ENCODE data around the gene SYNPO.

DNA sequence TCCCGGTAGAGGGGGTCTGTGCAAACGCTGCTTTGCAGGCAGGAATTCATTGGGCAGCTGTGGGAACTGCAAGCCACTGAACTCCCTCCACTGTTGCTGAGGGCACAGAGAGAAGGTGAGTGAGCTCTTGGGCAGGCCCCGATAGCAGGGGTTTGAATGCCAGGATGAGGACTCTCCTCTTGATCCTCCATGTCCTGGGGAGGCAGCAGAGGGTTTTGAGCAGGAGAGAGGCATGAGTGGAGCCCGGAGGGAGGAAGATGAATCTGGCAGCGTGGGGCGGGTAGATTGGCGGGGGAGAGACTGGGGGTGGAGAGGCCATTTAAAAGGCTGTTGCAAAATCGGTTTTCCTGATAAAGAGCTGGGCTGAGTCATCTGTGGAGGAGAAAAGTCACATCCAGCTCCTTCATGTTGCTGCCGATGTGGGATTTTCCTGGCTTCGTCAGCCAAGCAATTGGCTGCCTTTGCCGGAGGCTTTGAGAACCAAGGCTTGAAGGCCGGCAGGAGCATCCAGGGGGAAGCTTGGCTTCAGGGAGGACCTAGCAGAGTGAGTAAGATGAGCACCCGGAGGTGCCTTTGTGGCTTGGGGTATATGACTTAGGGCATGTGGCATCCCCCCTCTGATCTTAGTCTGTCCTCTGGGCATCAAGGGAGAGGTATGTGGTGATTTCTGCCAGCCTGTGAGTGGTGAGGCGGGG is at the start of gene SYNPO:
- TF ChIP-seq, protein P1, sequence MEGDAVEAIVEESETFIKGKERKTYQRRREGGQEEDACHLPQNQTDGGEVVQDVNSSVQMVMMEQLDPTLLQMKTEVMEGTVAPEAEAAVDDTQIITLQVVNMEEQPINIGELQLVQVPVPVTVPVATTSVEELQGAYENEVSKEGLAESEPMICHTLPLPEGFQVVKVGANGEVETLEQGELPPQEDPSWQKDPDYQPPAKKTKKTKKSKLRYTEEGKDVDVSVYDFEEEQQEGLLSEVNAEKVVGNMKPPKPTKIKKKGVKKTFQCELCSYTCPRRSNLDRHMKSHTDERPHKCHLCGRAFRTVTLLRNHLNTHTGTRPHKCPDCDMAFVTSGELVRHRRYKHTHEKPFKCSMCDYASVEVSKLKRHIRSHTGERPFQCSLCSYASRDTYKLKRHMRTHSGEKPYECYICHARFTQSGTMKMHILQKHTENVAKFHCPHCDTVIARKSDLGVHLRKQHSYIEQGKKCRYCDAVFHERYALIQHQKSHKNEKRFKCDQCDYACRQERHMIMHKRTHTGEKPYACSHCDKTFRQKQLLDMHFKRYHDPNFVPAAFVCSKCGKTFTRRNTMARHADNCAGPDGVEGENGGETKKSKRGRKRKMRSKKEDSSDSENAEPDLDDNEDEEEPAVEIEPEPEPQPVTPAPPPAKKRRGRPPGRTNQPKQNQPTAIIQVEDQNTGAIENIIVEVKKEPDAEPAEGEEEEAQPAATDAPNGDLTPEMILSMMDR (IDR thresholded peaks at IDR 0.05; ENCODE audit: low read depth, low read length, poor library complexity, severe bottlenecking): no peak
- TF ChIP-seq EZH2phosphoT487 (IDR thresholded peaks at IDR 0.05; ENCODE audit: borderline replicate concordance, low read length): no peak

Data from DOHH2 (cell line).